IMR-90 (cell line): Measurements from ENCODE around the gene HS6ST3. TPM values are rescaled to one million over a fixed set of nuclear protein-coding genes. Genes with fewer than 3 reads are reported as not detected.

ENCODE experiments used
- ATAC-seq: fragments of 200-7000 bp; cut with Tn5 transposase; 2 replicates; pipeline ENCODE4 v1.9.1; 2020; ENCODE audit warnings: low read depth, mild to moderate bottlenecking, moderate library complexity
- BruUV-seq: library from RNA; stranded (reverse); fragments of 400-500 nt; replicated peaks from 2 replicates; lab custom pipeline; 2021; lab: Mats Ljungman, UMichigan
- CTCF ChIA-PET: fragments of 300-600 bp; formaldehyde crosslinking; extraction: SDS; loops from one replicate; lab custom pipeline; 2021; ENCODE audit warnings: antibody characterized with exemption; lab: Yijun Ruan, JAX
- POLR2A ChIA-PET: fragments of 300-600 bp; sonication (Branson Sonifier 250); formaldehyde crosslinking; loops from one replicate; lab custom pipeline; 2022; ENCODE audit warnings: antibody characterized with exemption; ENCODE audit not compliant: unreplicated experiment; lab: Charles Lee
- DNase-seq: peaks from one replicate; pipeline ENCODE4 v3.0.0; 2013
- H2AFZ ChIP-seq: replicated peaks from 2 replicates; pipeline ENCODE3; 2013; ENCODE audit warnings: low read length, mild to moderate bottlenecking; ENCODE audit not compliant: poor library complexity
- H2AK5ac ChIP-seq: 2 replicates; pipeline ENCODE4 v1.6.1; 2013; ENCODE audit warnings: low read depth, low read length, inconsistent platforms
- H2AK9ac ChIP-seq: replicated peaks from 2 replicates; pipeline ENCODE3; 2013; ENCODE audit warnings: mild to moderate bottlenecking, low read depth, low read length, moderate library complexity; ENCODE audit not compliant: poor library complexity
- H2BK120ac ChIP-seq: 2 replicates; pipeline ENCODE4 v1.6.1; 2013; ENCODE audit warnings: low read depth, low read length, inconsistent platforms
- H2BK15ac ChIP-seq: 3 replicates; pipeline ENCODE4 v1.6.1; 2013; ENCODE audit warnings: low read depth, low read length, inconsistent platforms
- H2BK20ac ChIP-seq: 2 replicates; pipeline ENCODE4 v1.6.1; 2013; ENCODE audit warnings: low read depth, mild to moderate bottlenecking, inconsistent platforms, low read length, moderate library complexity
- H2BK5ac ChIP-seq: 2 replicates; pipeline ENCODE4 v1.6.1; 2013; ENCODE audit warnings: mild to moderate bottlenecking, low read depth, low read length, inconsistent platforms; ENCODE audit not compliant: poor library complexity, severe bottlenecking
- H3K14ac ChIP-seq: replicated peaks from 2 replicates; pipeline ENCODE4 v1.6.1; 2013; ENCODE audit warnings: low read depth, low read length, inconsistent platforms
- H3K18ac ChIP-seq: 2 replicates; pipeline ENCODE4 v1.6.1; 2013; ENCODE audit warnings: low read depth, low read length, control low read depth
- H3K23ac ChIP-seq: 2 replicates; pipeline ENCODE4 v1.6.1; 2013; ENCODE audit warnings: low read depth, low read length, inconsistent platforms
- H3K27ac ChIP-seq: 2 replicates; pipeline ENCODE4 v1.5.1; 2013; ENCODE audit warnings: mild to moderate bottlenecking, control low read depth, low read length; ENCODE audit not compliant: insufficient read depth
- H3K27me3 ChIP-seq: 2 replicates; pipeline ENCODE4 v1.6.1; 2013; ENCODE audit warnings: low read length; ENCODE audit not compliant: control insufficient read depth, insufficient read depth
- H3K36me3 ChIP-seq: 2 replicates; pipeline ENCODE4 v1.6.1; 2013; ENCODE audit warnings: low read length, mixed read lengths; ENCODE audit not compliant: control insufficient read depth, insufficient read depth
- H3K4ac ChIP-seq: 2 replicates; pipeline ENCODE4 v1.6.1; 2013; ENCODE audit warnings: low read depth, low read length, inconsistent platforms
- H3K4me1 ChIP-seq: 2 replicates; pipeline ENCODE4 v1.6.1; 2013; ENCODE audit warnings: low read length, mixed read lengths; ENCODE audit not compliant: control insufficient read depth, insufficient read depth
- H3K4me2 ChIP-seq: 2 replicates; pipeline ENCODE4 v1.6.1; 2013; ENCODE audit warnings: low read depth, mild to moderate bottlenecking, control low read depth, low read length, moderate library complexity
- H3K4me3 ChIP-seq: 2 replicates; pipeline ENCODE4 v1.5.1; 2013; ENCODE audit warnings: low read depth, mild to moderate bottlenecking, control low read depth, low read length, moderate library complexity; ENCODE audit not compliant: insufficient read depth
- H3K56ac ChIP-seq: 2 replicates; pipeline ENCODE4 v1.6.1; 2013; ENCODE audit warnings: low read length, inconsistent platforms; ENCODE audit not compliant: insufficient read depth; ENCODE audit errors: extremely low read depth
- H3K79me1 ChIP-seq, 2 experiments: 2 replicates each; pipeline ENCODE4 v1.6.1; 2013; ENCODE audit warnings: low read length in 2 of 2, inconsistent platforms in 1 of 2, low read depth in 1 of 2
- H3K9ac ChIP-seq: 2 replicates; pipeline ENCODE4 v1.6.1; 2013; ENCODE audit warnings: low read depth, low read length, control low read depth
- H3K9me1 ChIP-seq: 2 replicates; pipeline ENCODE4 v1.6.1; 2013; ENCODE audit warnings: low read length, inconsistent platforms; ENCODE audit not compliant: insufficient read depth
- H3K9me3 ChIP-seq: 2 replicates; pipeline ENCODE4 v1.6.1; 2013; ENCODE audit warnings: low read length; ENCODE audit not compliant: control insufficient read depth, insufficient read depth
- H4K20me1 ChIP-seq: 2 replicates; pipeline ENCODE4 v1.6.1; 2013; ENCODE audit warnings: low read length, inconsistent platforms; ENCODE audit not compliant: insufficient read depth
- H4K5ac ChIP-seq: 2 replicates; pipeline ENCODE4 v1.6.1; 2013; ENCODE audit warnings: mild to moderate bottlenecking, low read depth, low read length, control low read depth
- H4K8ac ChIP-seq, 2 experiments: 2 replicates each; pipeline ENCODE4 v1.6.1; 2013; ENCODE audit warnings: low read depth in 2 of 2, low read length in 2 of 2, control low read depth in 1 of 2, inconsistent platforms in 1 of 2
- H4K91ac ChIP-seq: 2 replicates; pipeline ENCODE4 v1.6.1; 2013; ENCODE audit warnings: low read depth, low read length, inconsistent platforms; ENCODE audit not compliant: insufficient read depth
- FOS ChIP-seq: fragments of 150-350 bp; IDR thresholded peaks from 2 replicates; pipeline ENCODE4 v1.6.1; 2016; ENCODE audit warnings: low read depth, low read length
- WGBS, 2 experiments: methylation state at CpG; one replicate each; pipeline versions ENCODE4 v1.1.5 to v1.1.7; 2013; ENCODE audit warnings: missing lambda C conversion rate in 2 of 2; ENCODE audit not compliant: insufficient read length in 1 of 2; ENCODE audit errors: extremely low coverage in 2 of 2; 5-methylcytosine and 5-hydroxymethylcytosine counted together
- dilution Hi-C: fragments of 300-500 bp; cut with HindIII; formaldehyde crosslinking; loops from one replicate; pipeline ENCODE4 v1.14.3; 2018; ENCODE audit warnings: low sequenced_read_pairs; ENCODE audit not compliant: unreplicated experiment
- in situ Hi-C: fragments of 300-500 bp; cut with MboI; formaldehyde crosslinking; loops from 3 replicates; pipeline ENCODE4 v1.14.3; 2019; ENCODE audit warnings: low sequenced_read_pairs, inconsistent platforms, mixed read lengths
- intact Hi-C: fragments of 100-400 bp; cut with micrococcal nuclease; formaldehyde crosslinking; loops from 2 replicates; pipeline ENCODE4 v1.10.0; 2022
- polyA plus RNA-seq, 3 experiments: library from polyadenylated mRNA; depleted of rRNA; stranded (reverse); fragments of >200 nt; gene quantifications; 2 replicates each; pipeline ENCODE4 v1.2.3, GENCODE V29; 2012; ENCODE audit warnings: low replicate concordance in 1 of 3
- total RNA-seq: library from RNA; depleted of rRNA; stranded (reverse); fragments of >200 nt; gene quantifications from 2 replicates; pipeline ENCODE4 v1.2.3, GENCODE V29; 2012
- TF ChIP-seq, protein P1 (sequence below): conservative IDR thresholded peaks from 2 replicates; pipeline ENCODE4 v1.5.1; 2012; ENCODE audit warnings: mild to moderate bottlenecking, low read depth, low read length, improper control_type of control experiment

Gene HS6ST3
- total and polyA plus RNA-seq, 2 of the 4 experiments (the other 2 are of a cell fraction): not detected

DNA sequence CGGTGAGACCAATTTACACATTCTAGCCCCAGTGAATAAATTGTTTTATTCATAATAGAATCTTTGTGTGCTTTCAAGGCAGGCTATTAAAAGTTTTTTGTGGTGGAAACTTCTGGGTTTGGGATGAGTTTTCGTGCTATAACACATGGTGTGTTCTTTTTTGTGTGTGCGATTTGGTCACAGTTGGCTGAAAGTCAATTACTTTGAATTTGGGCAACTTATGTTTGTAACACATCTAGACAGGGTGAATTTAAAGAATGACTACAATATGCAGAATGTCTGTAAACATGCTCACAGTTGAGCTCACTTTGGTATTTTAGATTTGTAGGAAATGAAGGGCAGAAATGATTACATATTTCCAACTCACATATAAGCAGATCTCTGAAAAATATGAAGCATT, 597.3 kb downstream of the HS6ST3 start:
- DNase-seq (no peak), ATAC-seq (no peak)
- Histone ChIP-seq H3K23ac (no peak overlapping the region), H3K14ac (no peak overlapping the region), H3K4me3 (no peak overlapping the region), H3K18ac (no peak overlapping the region), H2BK20ac (no peak overlapping the region), H3K27me3 (no peaks in the 10 kb centered on the region), H4K91ac (no peak overlapping the region), H4K5ac (no peak overlapping the region), H2AK9ac (no peak overlapping the region), H3K56ac (no peak overlapping the region), H2BK5ac (no peak overlapping the region), H3K9ac (no peak overlapping the region), H3K4me1 (no peaks in the 10 kb centered on the region), H4K20me1 (no peaks in the 10 kb centered on the region), H2AFZ (no peak overlapping the region), H2BK15ac (no peak overlapping the region), H3K4me2 (no peak overlapping the region), H2AK5ac (no peak overlapping the region), H4K8ac (no peak overlapping the region), H3K79me1 (no peaks in the 10 kb centered on the region), H3K4ac (no peak overlapping the region), H2BK120ac (no peak overlapping the region), H3K9me1 (no peaks in the 10 kb centered on the region), H3K9me3 (no peaks in the 10 kb centered on the region), H3K27ac (no peak overlapping the region), H3K36me3 (no peaks in the 10 kb centered on the region)
- dilution Hi-C loops (no loop called here), in situ Hi-C loops (no loop called here), intact Hi-C loops (no loop called here)
- CTCF ChIA-PET: no interaction called here
- POLR2A ChIA-PET: no interaction called here
- no TSS peak for BruUV-seq
- WGBS, 2 experiments: no CpG with 5 or more reads among the region's 3 CpGs
- no peak for TF ChIP-seq FOS
- TF ChIP-seq, protein P1, sequence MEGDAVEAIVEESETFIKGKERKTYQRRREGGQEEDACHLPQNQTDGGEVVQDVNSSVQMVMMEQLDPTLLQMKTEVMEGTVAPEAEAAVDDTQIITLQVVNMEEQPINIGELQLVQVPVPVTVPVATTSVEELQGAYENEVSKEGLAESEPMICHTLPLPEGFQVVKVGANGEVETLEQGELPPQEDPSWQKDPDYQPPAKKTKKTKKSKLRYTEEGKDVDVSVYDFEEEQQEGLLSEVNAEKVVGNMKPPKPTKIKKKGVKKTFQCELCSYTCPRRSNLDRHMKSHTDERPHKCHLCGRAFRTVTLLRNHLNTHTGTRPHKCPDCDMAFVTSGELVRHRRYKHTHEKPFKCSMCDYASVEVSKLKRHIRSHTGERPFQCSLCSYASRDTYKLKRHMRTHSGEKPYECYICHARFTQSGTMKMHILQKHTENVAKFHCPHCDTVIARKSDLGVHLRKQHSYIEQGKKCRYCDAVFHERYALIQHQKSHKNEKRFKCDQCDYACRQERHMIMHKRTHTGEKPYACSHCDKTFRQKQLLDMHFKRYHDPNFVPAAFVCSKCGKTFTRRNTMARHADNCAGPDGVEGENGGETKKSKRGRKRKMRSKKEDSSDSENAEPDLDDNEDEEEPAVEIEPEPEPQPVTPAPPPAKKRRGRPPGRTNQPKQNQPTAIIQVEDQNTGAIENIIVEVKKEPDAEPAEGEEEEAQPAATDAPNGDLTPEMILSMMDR: no peak
